Hepatocyte (in vitro differentiated cells): ENCODE measurements around the gene INS. TPM values are rescaled to one million over a fixed set of nuclear protein-coding genes. Genes with fewer than 3 reads are reported as not detected.

Experiments used
- DNase-seq: peaks from one replicate; pipeline ENCODE4 v3.0.0-alpha.2; 2016; ENCODE audit warnings: low spot score
- H2AFZ ChIP-seq: fragments of 200-600 bp; sonication (generic); 2 replicates; pipeline ENCODE4 v1.6.0; 2016; ENCODE audit warnings: antibody characterized with exemption, mild to moderate bottlenecking
- H3K27ac ChIP-seq: fragments of 200-600 bp; sonication (generic); 2 replicates; pipeline ENCODE4 v1.5.1; 2016; ENCODE audit warnings: mild to moderate bottlenecking
- H3K27me3 ChIP-seq: fragments of 200-600 bp; sonication (generic); 2 replicates; pipeline ENCODE4 v1.6.1; 2016
- H3K36me3 ChIP-seq: fragments of 200-600 bp; sonication (generic); replicated peaks from 2 replicates; pipeline ENCODE4 v1.5.1; 2016; ENCODE audit warnings: low read depth; ENCODE audit not compliant: insufficient read depth
- H3K4me1 ChIP-seq: fragments of 200-600 bp; sonication (generic); 2 replicates; pipeline ENCODE4 v1.5.1; 2016; ENCODE audit warnings: mild to moderate bottlenecking, moderate library complexity; ENCODE audit not compliant: insufficient read depth
- H3K4me2 ChIP-seq: fragments of 200-600 bp; sonication (generic); 2 replicates; pipeline ENCODE4 v1.6.0; 2016
- H3K4me3 ChIP-seq: fragments of 200-600 bp; sonication (generic); 2 replicates; pipeline ENCODE4 v1.5.1; 2016; ENCODE audit warnings: mild to moderate bottlenecking
- H3K79me2 ChIP-seq: fragments of 200-600 bp; sonication (generic); 2 replicates; pipeline ENCODE4 v1.6.0; 2017; ENCODE audit warnings: mild to moderate bottlenecking
- H3K9me2 ChIP-seq: fragments of 200-600 bp; sonication (generic); replicated peaks from 2 replicates; pipeline ENCODE4 v1.6.0; 2017; ENCODE audit warnings: mild to moderate bottlenecking; ENCODE audit not compliant: insufficient read depth
- H3K9me3 ChIP-seq: fragments of 200-600 bp; sonication (generic); 2 replicates; pipeline ENCODE4 v1.5.1; 2016; ENCODE audit warnings: low read depth, mild to moderate bottlenecking
- H4K20me1 ChIP-seq: fragments of 200-600 bp; sonication (generic); 2 replicates; pipeline ENCODE4 v1.6.0; 2016; ENCODE audit warnings: mild to moderate bottlenecking; ENCODE audit not compliant: insufficient read depth, poor library complexity, severe bottlenecking
- CTCF ChIP-seq: fragments of 200-600 bp; sonication (generic); IDR thresholded peaks from 2 replicates; pipeline ENCODE4 v1.5.1; 2016; ENCODE audit warnings: antibody characterized with exemption, mild to moderate bottlenecking; ENCODE audit not compliant: poor library complexity
- EZH2 ChIP-seq: fragments of 200-600 bp; sonication (generic); IDR thresholded peaks from 2 replicates; pipeline ENCODE4 v1.6.1; 2016; ENCODE audit warnings: antibody characterized with exemption, mild to moderate bottlenecking, borderline replicate concordance
- EZH2phosphoT487 ChIP-seq: fragments of 200-600 bp; sonication (generic); IDR thresholded peaks from one replicate; pipeline ENCODE4 v1.6.1; 2018; ENCODE audit warnings: antibody characterized with exemption, mild to moderate bottlenecking, low read depth, moderate library complexity; ENCODE audit not compliant: unreplicated experiment, severe bottlenecking
- WGBS: methylation state at CpG from one replicate; pipeline ENCODE4 v1.1.6; 2016; ENCODE audit warnings: low lambda C conversion rate; ENCODE audit errors: missing lambda C conversion rate; 5-methylcytosine and 5-hydroxymethylcytosine counted together
- polyA plus RNA-seq: library from polyadenylated mRNA; unstranded; fragments of >200 nt; fragmentation: Nextera tagmentation; extraction: Ambion mirVana; gene quantifications from 2 replicates; pipeline ENCODE4 v1.2.1, GENCODE V29; 2016
- total RNA-seq: library from RNA; depleted of rRNA; stranded (reverse); fragments of >200 nt; gene quantifications from 2 replicates; pipeline ENCODE4 v1.2.3, GENCODE V29; 2014

Gene INS
- total and polyA plus RNA-seq, 2 experiments from 2014 or later = not detected

- H3K36me3 ChIP-seq = no peaks in the 10 kb centered on the region
- H3K9me3 ChIP-seq = no peaks in the 10 kb centered on the region
- H3K9me2 ChIP-seq = no peaks in the 10 kb centered on the region
- peaks cover 90% of the 10 kb centered on the region for H3K79me2 ChIP-seq
- no peaks in the 10 kb centered on the region for H3K4me1 ChIP-seq
- peaks cover 62% of the 10 kb centered on the region for H4K20me1 ChIP-seq
- H2AFZ ChIP-seq = no peak overlapping the region
- peaks cover 23% of the 10 kb centered on the region for H3K27me3 ChIP-seq
- 1% methylated on average over 16 of the region's 50 CpGs for WGBS
- H3K27ac ChIP-seq = peak overlapping the region; percentile 98
- H3K4me2 ChIP-seq = peak overlapping the region; percentile 81
- TF ChIP-seq CTCF (no peak), EZH2phosphoT487 (no peak), EZH2 (no peak)
- peak; percentile 90 for DNase-seq
- H3K4me3 ChIP-seq = peak overlapping the region; percentile 85
Measured at GRCh38 chr11:2137202-2138067, 23.6 kb downstream of the INS start.

- no peak for TF ChIP-seq CTCF
- TF ChIP-seq EZH2 = no peak
- no peak for TF ChIP-seq EZH2phosphoT487
- DNase-seq = no peak
- Histone ChIP-seq H2AFZ (no peak overlapping the region), H3K9me2 (no peaks in the 10 kb centered on the region), H3K4me1 (no peaks in the 10 kb centered on the region), H3K9me3 (no peaks in the 10 kb centered on the region), H3K4me3 (peak overlapping the region; percentile 85), H3K27me3 (peaks cover 19% of the 10 kb centered on the region), H4K20me1 (peaks cover 68% of the 10 kb centered on the region), H3K36me3 (no peaks in the 10 kb centered on the region), H3K27ac (peak overlapping the region; percentile 98), H3K4me2 (peak overlapping the region; percentile 81), H3K79me2 (peaks cover 84% of the 10 kb centered on the region)
- 33% methylated on average over 2 of the region's 8 CpGs for WGBS
Measured at GRCh38 chr11:2136952-2137201, 24.1 kb downstream of the INS start.

GRCh38 chr11:2136209-2136951 lies 24.6 kb downstream of the INS start:
- H3K79me2 ChIP-seq = peaks cover 79% of the 10 kb centered on the region
- no peak overlapping the region for H2AFZ ChIP-seq
- no peaks in the 10 kb centered on the region for H3K9me2 ChIP-seq
- peaks cover 68% of the 10 kb centered on the region for H4K20me1 ChIP-seq
- H3K27me3 ChIP-seq = peaks cover 16% of the 10 kb centered on the region
- peak overlapping the region; percentile 98 for H3K27ac ChIP-seq
- no peak for DNase-seq
- WGBS = 51% methylated on average over 24 of the region's 24 CpGs
- no peaks in the 10 kb centered on the region for H3K4me1 ChIP-seq
- no peaks in the 10 kb centered on the region for H3K36me3 ChIP-seq
- TF ChIP-seq EZH2 (no peak), EZH2phosphoT487 (no peak), CTCF (no peak)
- H3K9me3 ChIP-seq = no peaks in the 10 kb centered on the region
- peak overlapping the region; percentile 81 for H3K4me2 ChIP-seq
- peak overlapping the region; percentile 85 for H3K4me3 ChIP-seq
